Pancreas (tissue), 10 donors: Measurements from ENCODE around the gene NRSN1. TPM values are rescaled to one million over a fixed set of nuclear protein-coding genes. Genes with fewer than 3 reads are reported as not detected.

Experiments used
- ATAC-seq, 4 donors: fragments of 200-7000 bp; cut with Tn5 transposase; one replicate each; pipeline versions ENCODE4 v1.8.0 to v1.9.1; 2020; ENCODE audit warnings: mild to moderate bottlenecking in 4 of 4, moderate library complexity in 4 of 4
- DNase-seq, 6 donors: peaks; one replicate each; pipeline ENCODE4 v3.0.0-alpha.2; 2020
- FAIRE-seq: peaks from 2 replicates; lab custom pipeline; 2012; peaks lifted over from hg19 to GRCh38; lab: Jason Lieb, UNC
- H3K27ac ChIP-seq, 4 donors: fragments of 200-600 bp; sonication (generic); 1 replicate in 3 of 4; 2 replicates in 1 of 4; pipeline versions ENCODE4 v1.5.0 to v1.8.0; 2020
- H3K27me3 ChIP-seq, 4 donors: fragments of 200-600 bp; one replicate each; pipeline ENCODE4 v1.8.0; 2021
- H3K36me3 ChIP-seq, 3 donors: fragments of 200-600 bp; sonication (generic) in 1 of 3; one replicate each; pipeline versions ENCODE4 v1.5.0 to v1.8.0; 2020 to 2021
- H3K4me1 ChIP-seq, 3 donors: fragments of 200-600 bp; one replicate each; pipeline ENCODE4 v1.8.0; 2021
- H3K4me3 ChIP-seq, 4 donors: fragments of 200-600 bp; sonication (generic) in 2 of 4; one replicate each; pipeline versions ENCODE4 v1.5.0 to v1.8.0; 2020 to 2021
- H3K9me3 ChIP-seq, 4 donors: fragments of 200-600 bp; one replicate each; pipeline ENCODE4 v1.8.0; 2021
- WGBS, 2 donors: extraction: QIAGEN DNeasy Blood & Tissue Kit; methylation state at CpG; one replicate each; pipeline ENCODE4 v1.1.7; 2013; 5-methylcytosine and 5-hydroxymethylcytosine counted together
- intact Hi-C, 3 donors: fragments of 100-400 bp; cut with DNase I; formaldehyde crosslinking; loops; one replicate each; pipeline versions ENCODE4 v1.11.1 to v1.14.2; 2022
- polyA plus RNA-seq, 2 donors: library from polyadenylated mRNA; stranded (reverse); fragments of 200-250 nt; gene quantifications; one replicate each; pipeline ENCODE4 v1.2.3, GENCODE V29; 2013
- total RNA-seq, 6 donors: library from RNA; stranded (reverse); fragmentation: NEBNext Ultra II Directional in 4 of 6; extraction: Animal tissue kit (Norgen Biotek cat#: 25700) in 4 of 6; gene quantifications; one replicate each; pipeline versions ENCODE4 v1.2.1 to v1.2.4, GENCODE V29; 2021 to 2023
- TF ChIP-seq, protein P1 (sequence below), 4 donors: fragments of 200-600 bp; sonication (generic) in 3 of 4; IDR thresholded peaks; one replicate each; pipeline versions ENCODE4 v1.5.0 to v1.8.0; 2021; ENCODE audit warnings: antibody characterized with exemption in 4 of 4
- donor health status: healthy with polysubstance abuse.
- donor health status: DM: no; HTN: no; CAD: no; lungs with moderate emphysema.
- donor health status: DM: no; HTN: no; CAD: no.
- donor health status: control.
- donor health status: control.
- donor health status: Bipolar disorder and iron deficiency.
- donor health status: DM: yes; HTN: yes; CAD: no.
- donor health status: DM: no; HTN: no; CAD: no.
- donor health status: DM: no; HTN: no; CAD: no.
- donor health status: DM: yes; HTN: yes; CAD: no.

NRSN1 gene
- total and polyA plus RNA-seq, 8 donors, result 0.12 to 1.2 (median 0.28) TPM; not detected in 1

DNA sequence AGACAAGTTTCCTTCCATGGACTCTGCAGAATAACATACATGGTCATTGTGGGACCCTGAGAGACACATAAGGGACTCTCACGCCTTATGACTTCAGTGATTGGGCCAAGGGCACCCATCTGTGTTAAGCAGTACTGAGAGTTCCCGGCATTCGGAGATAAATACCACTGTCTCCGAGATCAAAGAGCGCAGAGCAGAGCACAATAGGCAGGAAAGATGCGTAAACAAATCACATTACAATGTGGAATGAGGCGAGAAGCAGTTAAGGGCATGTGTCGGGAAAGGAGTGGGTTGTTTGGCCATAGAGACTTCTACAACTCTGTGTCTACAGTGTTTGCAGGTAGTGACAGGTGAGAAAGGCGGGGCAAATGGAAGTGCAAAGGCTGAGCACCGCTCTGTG, 57.6 kb downstream of the NRSN1 start:
- FAIRE-seq (no peak), DNase-seq (no peak), ATAC-seq (no peak)
- 87 to 88% methylated on average over 10 of the region's 10 CpGs for WGBS, 2 donors
- no peaks in the 10 kb centered on the region for H3K4me1 ChIP-seq
- no peak overlapping the region for H3K27ac ChIP-seq
- H3K9me3 ChIP-seq, result no peaks in the 10 kb centered on the region
- H3K4me3 ChIP-seq, result no peak overlapping the region
- H3K27me3 ChIP-seq, result no peaks in the 10 kb centered on the region
- peaks cover 0 to 6% (median 0%) of the 10 kb centered on the region in 3 donors for H3K36me3 ChIP-seq
- TF ChIP-seq, protein P1, sequence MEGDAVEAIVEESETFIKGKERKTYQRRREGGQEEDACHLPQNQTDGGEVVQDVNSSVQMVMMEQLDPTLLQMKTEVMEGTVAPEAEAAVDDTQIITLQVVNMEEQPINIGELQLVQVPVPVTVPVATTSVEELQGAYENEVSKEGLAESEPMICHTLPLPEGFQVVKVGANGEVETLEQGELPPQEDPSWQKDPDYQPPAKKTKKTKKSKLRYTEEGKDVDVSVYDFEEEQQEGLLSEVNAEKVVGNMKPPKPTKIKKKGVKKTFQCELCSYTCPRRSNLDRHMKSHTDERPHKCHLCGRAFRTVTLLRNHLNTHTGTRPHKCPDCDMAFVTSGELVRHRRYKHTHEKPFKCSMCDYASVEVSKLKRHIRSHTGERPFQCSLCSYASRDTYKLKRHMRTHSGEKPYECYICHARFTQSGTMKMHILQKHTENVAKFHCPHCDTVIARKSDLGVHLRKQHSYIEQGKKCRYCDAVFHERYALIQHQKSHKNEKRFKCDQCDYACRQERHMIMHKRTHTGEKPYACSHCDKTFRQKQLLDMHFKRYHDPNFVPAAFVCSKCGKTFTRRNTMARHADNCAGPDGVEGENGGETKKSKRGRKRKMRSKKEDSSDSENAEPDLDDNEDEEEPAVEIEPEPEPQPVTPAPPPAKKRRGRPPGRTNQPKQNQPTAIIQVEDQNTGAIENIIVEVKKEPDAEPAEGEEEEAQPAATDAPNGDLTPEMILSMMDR (IDR thresholded peaks at IDR 0.05), result no peak
- intact Hi-C loops, result no loop called here

DNA sequence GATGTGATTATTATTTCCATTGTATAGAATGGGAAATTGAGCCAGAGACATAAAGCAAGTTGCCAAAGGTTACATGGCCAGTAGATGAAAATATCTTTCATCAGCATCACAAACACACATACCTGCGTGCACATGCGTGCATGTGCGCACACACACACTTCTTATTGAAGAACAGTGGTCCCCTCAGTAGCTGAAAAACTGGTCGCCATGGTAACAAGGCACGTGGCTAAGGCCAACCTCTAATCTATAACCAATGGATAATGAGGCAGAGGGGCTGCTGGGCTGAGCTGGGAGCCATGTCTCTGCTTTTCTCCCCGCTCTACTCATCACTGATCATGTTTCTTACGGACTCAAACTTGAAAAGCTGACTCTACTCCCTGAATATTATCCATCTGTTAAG, 60.3 kb downstream of the NRSN1 start:
- no peaks in the 10 kb centered on the region for H3K27me3 ChIP-seq
- H3K9me3 ChIP-seq, result no peaks in the 10 kb centered on the region
- ATAC-seq (no peak), FAIRE-seq (no peak), DNase-seq (no peak)
- no peak overlapping the region for H3K4me3 ChIP-seq
- H3K36me3 ChIP-seq, result peaks cover 0 to 6% (median 0%) of the 10 kb centered on the region in 3 donors
- TF ChIP-seq, protein P1 (IDR thresholded peaks at IDR 0.05), result no peak
- WGBS, 2 donors, result 83 to 85% methylated on average over 7 of the region's 7 CpGs
- no peaks in the 10 kb centered on the region for H3K4me1 ChIP-seq
- H3K27ac ChIP-seq, result no peak overlapping the region
- intact Hi-C loops, result no loop called here

DNA sequence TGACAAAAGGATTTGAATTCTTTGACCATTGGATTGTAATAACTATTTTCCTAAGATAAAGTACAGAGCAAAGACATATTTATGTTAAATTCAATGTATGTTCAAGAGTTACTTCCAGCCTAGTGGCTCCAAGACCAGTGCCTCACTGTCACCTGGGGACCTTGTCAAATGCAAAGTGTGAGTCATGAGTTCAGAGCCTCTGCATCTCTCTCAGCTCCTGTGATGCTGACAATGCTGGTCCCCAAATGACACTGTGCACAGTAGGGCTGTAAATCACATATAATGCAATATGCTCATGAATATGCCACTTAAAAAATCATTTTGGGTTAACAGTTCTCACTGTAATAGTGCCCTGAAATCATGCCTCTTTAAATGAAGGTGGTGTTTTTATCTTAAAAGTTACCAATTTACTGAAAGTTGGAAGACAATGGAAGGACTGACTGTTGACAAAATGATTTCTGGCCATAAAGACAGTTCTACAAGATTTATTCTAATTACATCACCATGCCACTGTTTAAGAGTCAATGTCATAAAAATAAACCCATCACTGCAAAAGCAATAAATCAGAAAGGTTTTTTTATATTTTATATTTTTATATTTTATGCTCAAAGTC, 62.1 kb downstream of the NRSN1 start:
- no peak overlapping the region for H3K4me3 ChIP-seq
- no peak for ATAC-seq

DNA sequence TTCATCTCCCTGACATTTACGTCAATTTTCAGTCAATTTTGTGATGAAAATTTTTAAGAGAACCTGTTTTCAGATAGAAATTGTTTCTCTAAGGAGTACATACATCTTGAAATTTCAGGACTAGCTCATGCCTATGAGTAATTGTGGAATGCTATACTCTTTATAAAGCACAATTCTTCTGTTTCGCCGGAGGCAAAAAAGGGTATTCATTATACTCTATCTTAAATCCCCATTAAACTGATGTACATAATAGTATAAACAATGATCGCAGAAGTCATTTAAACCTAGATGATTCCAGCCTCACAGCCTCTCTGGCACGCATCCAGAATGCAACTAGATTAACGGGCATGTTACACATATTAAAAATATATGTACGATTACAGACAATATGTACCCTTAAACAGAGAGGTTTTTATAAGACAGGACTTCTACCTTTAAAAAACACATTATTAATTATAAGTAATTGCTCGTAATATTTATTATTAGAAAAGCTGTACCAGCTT, 62.6 kb downstream of the NRSN1 start:
- TF ChIP-seq, protein P1 (IDR thresholded peaks at IDR 0.05), result no peak
- Histone ChIP-seq H3K27ac (no peak overlapping the region), H3K36me3 (no peaks in the 10 kb centered on the region), H3K4me1 (no peaks in the 10 kb centered on the region), H3K4me3 (no peak overlapping the region), H3K9me3 (no peaks in the 10 kb centered on the region), H3K27me3 (no peaks in the 10 kb centered on the region)
- ATAC-seq (no peak), DNase-seq (no peak), FAIRE-seq (no peak)
- 68% methylated on average over 8 of the region's 8 CpGs for WGBS, 2 donors
- intact Hi-C loops, result no loop called here

More for the DNA sequence above, 62.1 kb downstream of the NRSN1 start:
- H3K27me3 ChIP-seq, result no peaks in the 10 kb centered on the region
- DNase-seq (no peak), FAIRE-seq (no peak)
- TF ChIP-seq, protein P1 (IDR thresholded peaks at IDR 0.05), result no peak
- peaks cover 0 to 1% (median 0%) of the 10 kb centered on the region in 3 donors for H3K36me3 ChIP-seq
- intact Hi-C loops, result no loop called here
- no peaks in the 10 kb centered on the region for H3K9me3 ChIP-seq
- no peak overlapping the region for H3K27ac ChIP-seq
- H3K4me1 ChIP-seq, result no peaks in the 10 kb centered on the region

DNA sequence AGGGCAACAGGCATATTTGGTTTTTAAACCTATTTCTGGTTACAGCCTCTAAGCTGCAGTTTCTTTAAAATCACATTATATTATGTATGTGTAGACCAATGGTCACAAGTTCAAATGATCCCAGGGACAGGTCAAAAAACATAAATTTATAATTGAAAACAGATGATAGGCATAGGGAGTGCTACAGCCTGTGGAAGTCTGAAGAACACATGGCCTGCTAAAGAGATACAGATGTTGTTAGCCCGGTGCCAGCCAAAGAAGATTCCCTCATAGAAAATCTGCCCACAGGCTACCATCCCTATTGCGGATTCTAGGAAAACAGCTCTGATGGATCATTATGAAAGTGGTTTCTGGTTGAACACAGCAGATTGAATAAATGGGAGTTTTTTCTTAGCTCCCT, 65.3 kb downstream of the NRSN1 start:
- Histone ChIP-seq H3K4me3 (no peak overlapping the region), H3K27me3 (no peaks in the 10 kb centered on the region), H3K27ac (no peak overlapping the region), H3K4me1 (no peaks in the 10 kb centered on the region), H3K9me3 (no peaks in the 10 kb centered on the region), H3K36me3 (no peaks in the 10 kb centered on the region)
- TF ChIP-seq, protein P1 (IDR thresholded peaks at IDR 0.05), result no peak
- intact Hi-C loops, result no loop called here
- ATAC-seq, result no peak
- DNase-seq, result no peak
- FAIRE-seq, result no peak
- 48 to 53% methylated on average over 2 of the region's 2 CpGs for WGBS, 2 donors
